Activated gamma-delta T cell treated with anti-CD3 and anti-CD28 coated beads, Interleukin-2, amount 50 U/mL, for 16 hours (primary cell): ENCODE measurements around the gene CD274.
"Not testable (repeated sequence)": the region's sequence is repeated elsewhere in the genome, so short reads cannot be mapped to it uniquely, and the experiment has no call there.

Experiments
- DNase-seq: peaks from one replicate; pipeline ENCODE4 v3.0.0-alpha.2; 2020; ENCODE audit warnings: low read depth

Gene CD274

GRCh38 chr9:5438301-5439162 is 11.8 kb upstream of the CD274 start:
- DNase-seq: no peak

- DNase-seq: no peak
Measured at GRCh38 chr9:5440426-5440825, 9.9 kb upstream of the CD274 start.

GRCh38 chr9:5441043-5441442 is 9.3 kb upstream of the CD274 start:
- DNase-seq: no peak

GRCh38 chr9:5442400-5443011 is 7.8 kb upstream of the CD274 start:
- DNase-seq: no peak

GRCh38 chr9:5443850-5444249 is 6.5 kb upstream of the CD274 start:
- no peak for DNase-seq

- DNase-seq: not testable (repeated sequence)
Measured at GRCh38 chr9:5445096-5445495, 5.2 kb upstream of the CD274 start.

GRCh38 chr9:5445886-5446285 is 4.5 kb upstream of the CD274 start:
- no peak for DNase-seq

- DNase-seq: no peak
Measured at GRCh38 chr9:5446451-5447236, 3.7 kb upstream of the CD274 start.

GRCh38 chr9:5447337-5447736 is 3.0 kb upstream of the CD274 start:
- no peak for DNase-seq

- no peak for DNase-seq
Measured at GRCh38 chr9:5448016-5448415, 2.3 kb upstream of the CD274 start.

GRCh38 chr9:5448461-5449435 is 1.6 kb upstream of the CD274 start:
- DNase-seq: no peak

GRCh38 chr9:5449521-5450358 is 602 bp upstream of the CD274 start:
- DNase-seq: no peak

- DNase-seq: no peak
Measured at GRCh38 chr9:5452286-5452609, 1.9 kb downstream of the CD274 start.

GRCh38 chr9:5453004-5453403 is 2.7 kb downstream of the CD274 start:
- DNase-seq: no peak

- no peak for DNase-seq
Measured at GRCh38 chr9:5453673-5454072, 3.3 kb downstream of the CD274 start.

- no peak for DNase-seq
Measured at GRCh38 chr9:5455181-5455580, 4.8 kb downstream of the CD274 start.

- no peak for DNase-seq
Measured at GRCh38 chr9:5459289-5459829, 9.0 kb downstream of the CD274 start.

- no peak for DNase-seq
Measured at GRCh38 chr9:5460157-5460556, 9.8 kb downstream of the CD274 start.

GRCh38 chr9:5464831-5465330 is 14.5 kb downstream of the CD274 start:
- DNase-seq: not testable (repeated sequence)

- no peak for DNase-seq
Measured at GRCh38 chr9:5466005-5466404, 15.7 kb downstream of the CD274 start.
